Activated B cell treated with CpG ODN at 0.5 μM for 24 hours (primary cell): Measurements from ENCODE around the gene LRRC42. TPM values are rescaled to one million over a fixed set of nuclear protein-coding genes. Genes with fewer than 3 reads are reported as not detected.

Experiments used
- ATAC-seq: fragments of 200-7000 bp; cut with Tn5 transposase; one replicate; pipeline ENCODE4 v1.10.0; 2021; ENCODE audit warnings: low read depth, mild to moderate bottlenecking, moderate library complexity
- CTCF ChIA-PET: fragments of 350-600 bp; sonication (Branson Sonifier 250); formaldehyde crosslinking; loops from one replicate; lab custom pipeline; 2021; ENCODE audit warnings: antibody characterized with exemption; lab: Charles Lee
- POLR2A ChIA-PET: fragments of 350-600 bp; sonication (Branson Sonifier 250); formaldehyde crosslinking; loops from one replicate; lab custom pipeline; 2021; ENCODE audit warnings: antibody characterized with exemption; lab: Charles Lee
- DNase-seq: peaks from one replicate; pipeline ENCODE4 v3.0.0; 2022
- H3K27ac Mint-ChIP-seq: one replicate; pipeline ENCODE4 v1.8.0; 2020; ENCODE audit warnings: mixed read lengths
- H3K27me3 Mint-ChIP-seq: one replicate; pipeline ENCODE4 v1.8.0; 2021; ENCODE audit warnings: mixed read lengths
- H3K36me3 Mint-ChIP-seq: one replicate; pipeline ENCODE4 v1.8.0; 2021; ENCODE audit warnings: low read depth, mixed read lengths
- H3K4me1 Mint-ChIP-seq: one replicate; pipeline ENCODE4 v1.8.0; 2021; ENCODE audit warnings: mixed read lengths
- H3K4me3 Mint-ChIP-seq: one replicate; pipeline ENCODE4 v1.8.0; 2020; ENCODE audit warnings: mild to moderate bottlenecking, mixed read lengths
- H3K9me3 Mint-ChIP-seq: one replicate; pipeline ENCODE4 v1.8.0; 2020; ENCODE audit warnings: mixed read lengths
- CTCF ChIP-seq: fragments of 200-600 bp; IDR thresholded peaks from one replicate; pipeline ENCODE4 v1.8.0; 2022; ENCODE audit warnings: antibody characterized with exemption, mild to moderate bottlenecking
- intact Hi-C: fragments of 100-400 bp; cut with micrococcal nuclease; formaldehyde crosslinking; loops from one replicate; pipeline ENCODE4 v1.15.1; 2024
- total RNA-seq: library from RNA; stranded (reverse); gene quantifications from 2 replicates; pipeline ENCODE4 v1.2.3, GENCODE V29; 2022

Gene LRRC42
- total RNA-seq, 1 donor from 2014 or later, result 13.8 TPM

GRCh38 chr1:53971718-53972117 lies 25.6 kb downstream of the LRRC42 start:
- ChIA-PET POLR2A (no interaction called here), CTCF (no interaction called here)
- Mint-ChIP-seq H3K9me3 (no peaks in the 10 kb centered on the region), H3K4me1 (no peaks in the 10 kb centered on the region), H3K4me3 (no peak overlapping the region), H3K27ac (no peak overlapping the region), H3K27me3 (no peaks in the 10 kb centered on the region), H3K36me3 (peaks cover 29% of the 10 kb centered on the region)
- ATAC-seq (no peak), DNase-seq (no peak)
- intact Hi-C loops, result no loop called here
- no peak for TF ChIP-seq CTCF

- ChIA-PET POLR2A (no interaction called here), CTCF (no interaction called here)
- no peak for TF ChIP-seq CTCF
- Mint-ChIP-seq H3K9me3 (no peaks in the 10 kb centered on the region), H3K27me3 (no peaks in the 10 kb centered on the region), H3K4me3 (no peak overlapping the region), H3K36me3 (peaks cover 4% of the 10 kb centered on the region), H3K4me1 (no peaks in the 10 kb centered on the region), H3K27ac (no peak overlapping the region)
- DNase-seq (no peak), ATAC-seq (no peak)
- intact Hi-C loops, result no loop called here
These were observed 29.7 kb downstream of the LRRC42 start for GRCh38 chr1:53975861-53976260.

- ATAC-seq (no peak), DNase-seq (no peak)
- peaks cover 5% of the 10 kb centered on the region for H3K27me3 Mint-ChIP-seq
- no peak overlapping the region for H3K27ac Mint-ChIP-seq
- ChIA-PET POLR2A (no interaction called here), CTCF (interaction anchor here (0.6 kb wide), 1 partner anchor 35 kb away, joined by 3 read pairs; the partner anchor contains the start of gene IFT25)
- intact Hi-C loops, result no loop called here
- H3K9me3 Mint-ChIP-seq, result no peaks in the 10 kb centered on the region
- no peak for TF ChIP-seq CTCF
- no peaks in the 10 kb centered on the region for H3K36me3 Mint-ChIP-seq
- no peaks in the 10 kb centered on the region for H3K4me1 Mint-ChIP-seq
- H3K4me3 Mint-ChIP-seq, result no peak overlapping the region
These were observed 33.7 kb downstream of the LRRC42 start for GRCh38 chr1:53979712-53980450.

- intact Hi-C loops, result no loop called here
These were observed 35.1 kb downstream of the LRRC42 start for GRCh38 chr1:53981220-53981619.

More at GRCh38 chr1:53981220-53981619, 35.1 kb downstream of the LRRC42 start:
- no peaks in the 10 kb centered on the region for H3K36me3 Mint-ChIP-seq
- no peak overlapping the region for H3K27ac Mint-ChIP-seq
- no peak overlapping the region for H3K4me3 Mint-ChIP-seq
- ATAC-seq (no peak), DNase-seq (no peak)
- no peaks in the 10 kb centered on the region for H3K4me1 Mint-ChIP-seq
- peaks cover 5% of the 10 kb centered on the region for H3K27me3 Mint-ChIP-seq
- no peak for TF ChIP-seq CTCF
- ChIA-PET CTCF (no interaction called here), POLR2A (no interaction called here)
- no peaks in the 10 kb centered on the region for H3K9me3 Mint-ChIP-seq
